HUDEP-2 (cell line): ENCODE data around the gene RYK.
"Not testable (repeated sequence)": the region's sequence is repeated elsewhere in the genome, so short reads cannot be mapped to it uniquely, and the experiment has no call there.

Experiments
- DNase-seq, 76 experiments: peaks; one replicate each; lab custom pipeline; 2025; ENCODE audit not compliant: unreplicated experiment in 76 of 76; lab: John Stamatoyannopoulos, UW

The RYK gene

GRCh38 chr3:134250717-134251220, at the start of gene RYK:
Gene RYK (minus strand): TSS chr3:134250859. CDS start chr3:134250654, 205 bp downstream.
- peak in 71 of 76 experiments; percentile 14 to 80 (median 60) for DNase-seq

GRCh38 chr3:134299888-134300206, 49.2 kb upstream of the RYK start:
- DNase-seq = no peak

GRCh38 chr3:134299185-134299887, 48.7 kb upstream of the RYK start:
- DNase-seq = peak in 11 of 76 experiments; percentile 1 to 38 (median 15)

- DNase-seq = no peak
Observed at GRCh38 chr3:134298249-134298648, 47.6 kb upstream of the RYK start.

- DNase-seq = no peak
Observed at GRCh38 chr3:134296616-134297015, 46.0 kb upstream of the RYK start.

GRCh38 chr3:134295930-134296329, 45.3 kb upstream of the RYK start:
- DNase-seq = no peak

GRCh38 chr3:134294302-134295280, 43.9 kb upstream of the RYK start:
- peak in 1 of 76 experiments; percentile 6 for DNase-seq

- DNase-seq = peak in 70 of 76 experiments; percentile 5 to 79 (median 44)
Observed at GRCh38 chr3:134291319-134292254, 40.9 kb upstream of the RYK start.

- no peak for DNase-seq
Observed at GRCh38 chr3:134287512-134287911, 36.9 kb upstream of the RYK start.

GRCh38 chr3:134284438-134284837, 33.8 kb upstream of the RYK start:
- no peak for DNase-seq

- no peak for DNase-seq
Observed at GRCh38 chr3:134282659-134283047, 32.0 kb upstream of the RYK start.

- DNase-seq = no peak
Observed at GRCh38 chr3:134281912-134282658, 31.4 kb upstream of the RYK start.

- DNase-seq = no peak
Observed at GRCh38 chr3:134279466-134279865, 28.8 kb upstream of the RYK start.

GRCh38 chr3:134277066-134277660, 26.5 kb upstream of the RYK start:
- DNase-seq = no peak

GRCh38 chr3:134276086-134276485, 25.4 kb upstream of the RYK start:
- no peak for DNase-seq

- DNase-seq = not testable (repeated sequence)
Observed at GRCh38 chr3:134275110-134275509, 24.5 kb upstream of the RYK start.

- no peak for DNase-seq
Observed at GRCh38 chr3:134274571-134274970, 23.9 kb upstream of the RYK start.

GRCh38 chr3:134267996-134268395, 17.3 kb upstream of the RYK start:
- no peak for DNase-seq

- no peak for DNase-seq
Observed at GRCh38 chr3:134260987-134261386, 10.3 kb upstream of the RYK start.
